Nephron progenitor cell (in vitro differentiated cells): ENCODE data around the gene RAB8A.
"Not testable (repeated sequence)": the region's sequence is repeated elsewhere in the genome, so short reads cannot be mapped to it uniquely, and the experiment has no call there.

ENCODE experiments used
- DNase-seq: peaks from one replicate; pipeline ENCODE4 v3.0.0; 2021
- H3K27ac Mint-ChIP-seq: 2 replicates; pipeline ENCODE4 v1.8.0; 2021; ENCODE audit warnings: mild to moderate bottlenecking, moderate library complexity, mixed read lengths
- H3K27me3 Mint-ChIP-seq: 2 replicates; pipeline ENCODE4 v1.8.0; 2021; ENCODE audit warnings: mild to moderate bottlenecking, low read depth, mixed read lengths; ENCODE audit not compliant: poor library complexity
- H3K36me3 Mint-ChIP-seq: 2 replicates; pipeline ENCODE4 v1.8.0; 2021; ENCODE audit warnings: low read depth, mixed read lengths
- H3K4me1 Mint-ChIP-seq: 2 replicates; pipeline ENCODE4 v1.8.0; 2021; ENCODE audit warnings: mixed read lengths
- H3K4me3 Mint-ChIP-seq: 2 replicates; pipeline ENCODE4 v1.8.0; 2021; ENCODE audit warnings: mild to moderate bottlenecking, moderate library complexity, mixed read lengths
- H3K9me3 Mint-ChIP-seq: 2 replicates; pipeline ENCODE4 v1.8.0; 2021; ENCODE audit warnings: mild to moderate bottlenecking, moderate library complexity, mixed read lengths
- CTCF ChIP-seq: fragments of 200-600 bp; sonication (generic); IDR thresholded peaks from 2 replicates; pipeline ENCODE4 v1.5.0; 2021; ENCODE audit warnings: antibody characterized with exemption

RAB8A gene

GRCh38 chr19:16076958-16077611 lies 34.6 kb upstream of the RAB8A start:
- H3K27me3 Mint-ChIP-seq, result no peaks in the 10 kb centered on the region
- H3K9me3 Mint-ChIP-seq, result no peaks in the 10 kb centered on the region
- peak overlapping the region; percentile 99 for H3K27ac Mint-ChIP-seq
- H3K4me1 Mint-ChIP-seq, result peaks cover 62% of the 10 kb centered on the region
- H3K36me3 Mint-ChIP-seq, result peaks cover 19% of the 10 kb centered on the region
- peak; percentile 50 for DNase-seq
- H3K4me3 Mint-ChIP-seq, result peak overlapping the region; percentile 91
- TF ChIP-seq CTCF, result no peak

GRCh38 chr19:16077984-16078758 lies 33.5 kb upstream of the RAB8A start:
- Mint-ChIP-seq H3K36me3 (peaks cover 30% of the 10 kb centered on the region), H3K27ac (peak overlapping the region; percentile 99), H3K27me3 (no peaks in the 10 kb centered on the region), H3K9me3 (no peaks in the 10 kb centered on the region), H3K4me1 (peaks cover 56% of the 10 kb centered on the region), H3K4me3 (peak overlapping the region; percentile 91)
- DNase-seq, result no peak
- TF ChIP-seq CTCF, result no peak

GRCh38 chr19:16078759-16079707 lies 32.7 kb upstream of the RAB8A start:
- no peaks in the 10 kb centered on the region for H3K27me3 Mint-ChIP-seq
- H3K4me3 Mint-ChIP-seq, result peak overlapping the region; percentile 91
- peak overlapping the region; percentile 99 for H3K27ac Mint-ChIP-seq
- H3K4me1 Mint-ChIP-seq, result peaks cover 50% of the 10 kb centered on the region
- TF ChIP-seq CTCF, result no peak
- H3K9me3 Mint-ChIP-seq, result no peaks in the 10 kb centered on the region
- peaks cover 37% of the 10 kb centered on the region for H3K36me3 Mint-ChIP-seq
- DNase-seq, result no peak

- Mint-ChIP-seq H3K27me3 (no peaks in the 10 kb centered on the region), H3K9me3 (no peaks in the 10 kb centered on the region), H3K4me3 (no peak overlapping the region), H3K36me3 (peaks cover 75% of the 10 kb centered on the region), H3K4me1 (peaks cover 46% of the 10 kb centered on the region), H3K27ac (peak overlapping the region; percentile 95)
- TF ChIP-seq CTCF, result no peak
- DNase-seq, result no peak
Observed at GRCh38 chr19:16084067-16084685, 27.5 kb upstream of the RAB8A start.

GRCh38 chr19:16085115-16085514 lies 26.6 kb upstream of the RAB8A start:
- H3K4me1 Mint-ChIP-seq, result peaks cover 42% of the 10 kb centered on the region
- no peak overlapping the region for H3K4me3 Mint-ChIP-seq
- no peak overlapping the region for H3K27ac Mint-ChIP-seq
- no peaks in the 10 kb centered on the region for H3K9me3 Mint-ChIP-seq
- no peak for TF ChIP-seq CTCF
- no peak for DNase-seq
- H3K27me3 Mint-ChIP-seq, result no peaks in the 10 kb centered on the region
- peaks cover 81% of the 10 kb centered on the region for H3K36me3 Mint-ChIP-seq

GRCh38 chr19:16087404-16087803 lies 24.3 kb upstream of the RAB8A start:
- peaks cover 85% of the 10 kb centered on the region for H3K36me3 Mint-ChIP-seq

More at GRCh38 chr19:16087404-16087803, 24.3 kb upstream of the RAB8A start:
- H3K27me3 Mint-ChIP-seq, DNase-seq, H3K4me3 Mint-ChIP-seq, H3K9me3 Mint-ChIP-seq: not testable (repeated sequence)
- Mint-ChIP-seq H3K4me1 (peaks cover 26% of the 10 kb centered on the region), H3K27ac (peak overlapping the region; percentile 25)
